Activated T-cell treated with anti-CD3 and anti-CD28 coated beads, Interleukin-2, amount 50 U/mL, for 72 hours (primary cell): ENCODE measurements around the gene MSI1. TPM values are rescaled to one million over a fixed set of nuclear protein-coding genes. Genes with fewer than 3 reads are reported as not detected.
A peak's percentile ranks its signal among the peaks of the same experiment; 100 is the strongest.

ENCODE experiments used
- ATAC-seq, 2 donors: fragments of 150-1000 bp; cut with Tn5 transposase; replicated peaks in 1 of 2; 2 replicates each; pipeline ENCODE4 v1.10.0; 2021; ENCODE audit warnings: moderate library complexity in 2 of 2, mild to moderate bottlenecking in 1 of 2
- DNase-seq, 2 donors: peaks; one replicate each; pipeline ENCODE4 v3.0.0; 2021 to 2022; ENCODE audit warnings: mixed read lengths in 1 of 2
- H3K27ac Mint-ChIP-seq: one replicate; pipeline ENCODE4 v1.8.0; 2022; ENCODE audit warnings: mild to moderate bottlenecking, moderate library complexity, mixed read lengths
- H3K27me3 Mint-ChIP-seq: one replicate; pipeline ENCODE4 v1.8.0; 2022; ENCODE audit warnings: low read depth, mixed read lengths
- H3K36me3 Mint-ChIP-seq, 2 donors: one replicate each; pipeline ENCODE4 v1.8.0; 2022; ENCODE audit warnings: mixed read lengths in 2 of 2, mild to moderate bottlenecking in 1 of 2; ENCODE audit not compliant: insufficient read depth in 2 of 2
- H3K4me1 Mint-ChIP-seq: one replicate; pipeline ENCODE4 v1.8.0; 2022; ENCODE audit warnings: low read depth, mixed read lengths
- H3K4me3 Mint-ChIP-seq, 2 donors: one replicate each; pipeline ENCODE4 v1.8.0; 2022; ENCODE audit warnings: mild to moderate bottlenecking in 2 of 2, mixed read lengths in 2 of 2, moderate library complexity in 2 of 2
- H3K9me3 Mint-ChIP-seq, 2 donors: one replicate each; pipeline ENCODE4 v1.8.0; 2022; ENCODE audit warnings: mixed read lengths in 2 of 2
- total RNA-seq, 2 donors: library from RNA; stranded (reverse); gene quantifications; one replicate each; pipeline ENCODE4 v1.2.3, GENCODE V29; 2022

The MSI1 gene
- total RNA-seq, 2 donors from 2014 or later, result 5.6 to 6.6 TPM

- H3K27me3 Mint-ChIP-seq, result peaks cover 83% of the 10 kb centered on the region
- no peaks in the 10 kb centered on the region for H3K36me3 Mint-ChIP-seq
- ATAC-seq, result peak in 1 of 2 donors; percentile 36
- peaks cover 2% of the 10 kb centered on the region for H3K4me1 Mint-ChIP-seq
- peak overlapping the region in 1 of 2 donors; percentile 55 for H3K4me3 Mint-ChIP-seq
- H3K27ac Mint-ChIP-seq, result no peak overlapping the region
- DNase-seq, result peak in 1 of 2 donors; percentile 18
- no peaks in the 10 kb centered on the region for H3K9me3 Mint-ChIP-seq
Measured at GRCh38 chr12:120361506-120362208, 7.3 kb downstream of the MSI1 start.

DNA sequence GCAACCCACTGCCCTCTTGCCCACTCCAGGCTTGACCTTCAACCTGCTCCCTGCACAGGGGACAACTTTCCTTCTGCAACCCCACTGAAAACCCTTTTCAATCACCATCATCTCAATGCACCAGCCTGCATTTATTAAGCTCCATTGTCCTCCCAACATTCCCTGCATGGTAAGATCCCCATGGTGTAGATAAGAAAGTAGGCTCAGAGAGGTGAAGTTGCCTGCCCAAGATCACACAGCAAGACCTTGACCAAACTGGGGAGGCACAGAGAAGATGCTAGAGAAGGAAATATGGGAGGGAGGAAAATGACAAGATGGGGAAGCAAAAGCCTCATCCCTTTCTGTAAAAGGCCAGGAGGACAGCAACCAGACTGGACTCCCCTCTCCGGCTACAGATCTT is 9.8 kb downstream of the MSI1 start:
- Mint-ChIP-seq H3K27me3 (peaks cover 57% of the 10 kb centered on the region), H3K27ac (no peak overlapping the region), H3K4me3 (no peak overlapping the region), H3K36me3 (no peaks in the 10 kb centered on the region), H3K9me3 (no peaks in the 10 kb centered on the region), H3K4me1 (peaks cover 7% of the 10 kb centered on the region)
- ATAC-seq (no peak), DNase-seq (no peak)

- Mint-ChIP-seq H3K4me1 (peaks cover 7% of the 10 kb centered on the region), H3K27ac (no peak overlapping the region), H3K4me3 (no peak overlapping the region), H3K36me3 (no peaks in the 10 kb centered on the region), H3K9me3 (no peaks in the 10 kb centered on the region), H3K27me3 (peaks cover 52% of the 10 kb centered on the region)
- no peak for ATAC-seq
- DNase-seq, result no peak
Measured at GRCh38 chr12:120358412-120359100, 10.4 kb downstream of the MSI1 start.

GRCh38 chr12:120357104-120357503 is 11.9 kb downstream of the MSI1 start:
- DNase-seq (no peak), ATAC-seq (no peak)
- Mint-ChIP-seq H3K27ac (no peak overlapping the region), H3K9me3 (no peaks in the 10 kb centered on the region), H3K27me3 (peaks cover 37% of the 10 kb centered on the region), H3K36me3 (no peaks in the 10 kb centered on the region), H3K4me1 (peaks cover 7% of the 10 kb centered on the region), H3K4me3 (no peak overlapping the region)

DNA sequence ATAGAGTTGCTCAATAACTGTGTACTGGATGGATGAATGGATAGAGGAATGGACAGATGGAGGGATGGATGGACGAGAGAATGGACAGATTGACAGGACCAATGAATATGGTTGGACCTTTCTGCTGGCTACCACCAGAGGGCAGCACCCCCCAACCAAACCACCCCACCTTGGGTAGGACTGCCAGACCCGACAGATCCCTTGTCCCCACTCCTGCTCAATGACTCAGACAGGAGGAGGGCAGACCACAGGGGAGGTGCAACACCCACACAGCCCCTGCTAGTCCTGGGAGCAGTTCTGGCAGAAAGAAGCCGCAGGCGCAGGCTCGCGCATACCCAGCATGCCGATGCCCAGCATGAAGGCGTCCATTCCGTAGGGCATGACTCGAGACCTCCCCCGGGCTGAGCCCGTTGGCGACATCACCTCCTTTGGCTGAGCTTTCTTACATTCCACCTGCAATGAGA is 12.4 kb downstream of the MSI1 start:
- H3K4me3 Mint-ChIP-seq, result no peak overlapping the region
- DNase-seq (peak; percentile 79 to 83), ATAC-seq (peak; percentile 94 to 96)
- no peaks in the 10 kb centered on the region for H3K36me3 Mint-ChIP-seq
- peaks cover 34% of the 10 kb centered on the region for H3K27me3 Mint-ChIP-seq
- H3K4me1 Mint-ChIP-seq, result peaks cover 7% of the 10 kb centered on the region
- H3K9me3 Mint-ChIP-seq, result no peaks in the 10 kb centered on the region
- H3K27ac Mint-ChIP-seq, result no peak overlapping the region

DNA sequence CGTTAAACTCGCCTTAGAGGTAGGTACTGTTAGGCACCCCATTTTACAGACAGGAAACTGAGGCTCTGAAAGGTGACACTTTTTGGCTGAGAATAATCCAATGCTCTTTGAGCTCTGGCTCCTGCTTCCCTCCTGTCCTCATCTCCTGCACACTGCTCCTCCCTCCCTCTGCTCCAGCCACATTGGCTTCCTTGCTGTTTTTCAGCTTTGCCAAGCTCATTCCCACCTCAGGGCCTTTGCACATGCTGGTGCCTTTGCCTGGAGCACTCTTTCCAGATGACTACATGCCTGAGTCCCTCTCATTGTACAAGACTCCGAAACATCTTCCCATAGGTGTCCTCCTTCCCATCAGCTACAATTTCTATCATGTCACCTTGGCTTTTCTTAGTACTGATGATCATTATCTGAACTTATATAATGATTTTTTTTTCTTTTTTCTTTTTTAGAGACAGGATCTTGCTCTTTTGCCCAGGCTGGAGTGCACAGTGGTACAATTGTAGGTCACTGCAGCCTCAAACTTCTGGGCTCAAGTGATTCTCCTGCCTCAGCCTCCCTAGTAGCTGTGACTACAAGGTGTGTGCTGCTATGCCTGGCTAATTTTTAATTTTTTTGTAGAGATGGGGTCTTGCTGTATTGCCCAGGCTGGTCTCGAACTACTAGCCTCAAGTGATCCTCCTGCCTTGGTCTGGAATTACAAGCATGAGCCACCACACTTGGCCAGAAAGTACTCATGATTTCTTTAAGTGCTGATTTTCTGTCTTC is 15.2 kb downstream of the MSI1 start:
- H3K4me1 Mint-ChIP-seq, result peaks cover 7% of the 10 kb centered on the region
- H3K27me3 Mint-ChIP-seq, result peaks cover 10% of the 10 kb centered on the region
- H3K4me3 Mint-ChIP-seq, result no peak overlapping the region
- ATAC-seq (no peak), DNase-seq (no peak)
- no peaks in the 10 kb centered on the region for H3K36me3 Mint-ChIP-seq
- H3K9me3 Mint-ChIP-seq, result no peaks in the 10 kb centered on the region
- no peak overlapping the region for H3K27ac Mint-ChIP-seq

- Mint-ChIP-seq H3K36me3 (no peaks in the 10 kb centered on the region), H3K9me3 (no peaks in the 10 kb centered on the region), H3K4me1 (peaks cover 7% of the 10 kb centered on the region), H3K27ac (no peak overlapping the region), H3K27me3 (peaks cover 7% of the 10 kb centered on the region), H3K4me3 (no peak overlapping the region)
- DNase-seq, result no peak
- no peak for ATAC-seq
Measured at GRCh38 chr12:120353136-120353535, 15.8 kb downstream of the MSI1 start.

DNA sequence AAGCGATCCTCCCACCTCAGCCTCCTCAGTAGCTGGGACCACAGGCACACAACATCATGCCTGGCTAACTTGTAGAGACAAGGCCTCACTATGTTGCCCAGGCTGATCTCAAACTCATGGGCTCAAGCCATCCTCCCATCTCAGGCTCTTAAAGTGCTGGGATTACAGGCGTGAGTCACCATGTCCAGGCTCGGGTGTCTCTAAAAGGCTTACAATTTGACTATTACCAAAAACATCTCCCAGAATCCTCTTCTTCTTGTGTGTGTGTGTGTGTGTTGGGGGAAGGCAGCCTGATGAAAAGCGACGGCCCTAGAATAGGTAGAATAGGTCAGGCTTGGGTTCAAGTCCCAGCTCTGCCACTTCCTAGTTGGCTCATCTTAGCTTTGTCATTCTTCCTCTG is 16.8 kb downstream of the MSI1 start:
- no peak overlapping the region for H3K4me3 Mint-ChIP-seq
- H3K9me3 Mint-ChIP-seq, result no peaks in the 10 kb centered on the region
- no peak for ATAC-seq
- peaks cover 7% of the 10 kb centered on the region for H3K4me1 Mint-ChIP-seq
- H3K36me3 Mint-ChIP-seq, result no peaks in the 10 kb centered on the region
- H3K27ac Mint-ChIP-seq, result no peak overlapping the region
- DNase-seq, result no peak
- H3K27me3 Mint-ChIP-seq, result no peaks in the 10 kb centered on the region

DNA sequence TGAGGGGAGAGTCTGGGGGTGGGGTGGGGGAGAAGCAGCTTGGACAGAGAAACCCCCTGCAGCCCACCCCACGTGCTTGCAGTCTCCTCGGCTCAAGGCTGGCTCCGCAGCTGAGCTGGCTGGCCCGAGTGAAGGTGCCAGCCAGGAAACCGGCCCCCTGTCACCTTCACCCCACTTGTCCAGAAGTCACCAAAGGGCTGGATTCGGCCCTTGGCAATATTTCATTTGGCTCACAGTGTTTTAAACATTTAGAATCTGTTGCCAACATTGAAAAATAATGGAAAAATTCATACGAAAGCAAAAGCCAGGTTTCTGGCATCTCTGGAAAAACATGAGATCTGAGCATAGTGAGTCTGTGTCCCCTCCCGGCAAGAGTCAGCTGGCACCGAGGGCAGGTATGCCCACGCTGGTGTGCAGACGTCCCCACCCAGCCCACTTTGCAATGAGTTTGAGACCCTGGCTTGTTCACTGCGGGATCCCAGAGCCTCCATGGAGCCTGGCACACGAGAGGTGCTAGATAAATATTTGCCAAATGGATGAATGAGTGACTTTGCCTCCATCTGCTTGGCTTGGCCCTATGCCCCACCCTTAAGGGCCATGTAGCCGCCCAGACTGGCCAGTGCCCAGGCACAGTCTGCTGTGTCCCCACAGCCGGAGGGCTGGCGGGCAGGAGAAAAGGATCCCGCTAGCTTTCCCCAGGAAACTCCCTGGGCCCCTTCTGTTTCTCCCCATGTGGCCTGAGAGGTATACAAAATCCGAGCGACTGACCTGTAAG is 18.2 kb downstream of the MSI1 start:
- no peak for ATAC-seq
- no peak for DNase-seq
- H3K36me3 Mint-ChIP-seq, result no peaks in the 10 kb centered on the region
- no peaks in the 10 kb centered on the region for H3K27me3 Mint-ChIP-seq
- no peaks in the 10 kb centered on the region for H3K9me3 Mint-ChIP-seq
- no peaks in the 10 kb centered on the region for H3K4me1 Mint-ChIP-seq
- H3K4me3 Mint-ChIP-seq, result no peak overlapping the region
- H3K27ac Mint-ChIP-seq, result no peak overlapping the region

- no peak for ATAC-seq
- Mint-ChIP-seq H3K4me1 (no peaks in the 10 kb centered on the region), H3K9me3 (no peaks in the 10 kb centered on the region)
Measured at GRCh38 chr12:120347766-120348165, 21.2 kb downstream of the MSI1 start.

GRCh38 chr12:120346681-120347080 is 22.3 kb downstream of the MSI1 start:
- Mint-ChIP-seq H3K4me3 (no peak overlapping the region), H3K36me3 (no peaks in the 10 kb centered on the region), H3K4me1 (no peaks in the 10 kb centered on the region), H3K27me3 (no peaks in the 10 kb centered on the region), H3K9me3 (no peaks in the 10 kb centered on the region), H3K27ac (no peak overlapping the region)
- ATAC-seq (no peak), DNase-seq (no peak)

More at GRCh38 chr12:120347766-120348165, 21.2 kb downstream of the MSI1 start:
- DNase-seq, result no peak
- no peak overlapping the region for H3K4me3 Mint-ChIP-seq
- H3K36me3 Mint-ChIP-seq, result no peaks in the 10 kb centered on the region
- H3K27ac Mint-ChIP-seq, result no peak overlapping the region
- no peaks in the 10 kb centered on the region for H3K27me3 Mint-ChIP-seq

GRCh38 chr12:120346031-120346430 is 22.9 kb downstream of the MSI1 start:
- Mint-ChIP-seq H3K27me3 (no peaks in the 10 kb centered on the region), H3K36me3 (no peaks in the 10 kb centered on the region), H3K4me1 (no peaks in the 10 kb centered on the region), H3K4me3 (no peak overlapping the region), H3K9me3 (no peaks in the 10 kb centered on the region), H3K27ac (no peak overlapping the region)
- ATAC-seq, result no peak
- no peak for DNase-seq
